Posterior vena cava (tissue), 2 donors: Measurements from ENCODE around the gene ZNF727. TPM values are rescaled to one million over a fixed set of nuclear protein-coding genes. Genes with fewer than 3 reads are reported as not detected.
"Not testable (repeated sequence)": the region's sequence is repeated elsewhere in the genome, so short reads cannot be mapped to it uniquely, and the experiment has no call there.

Experiments used
- DNase-seq: peaks from one replicate; pipeline ENCODE4 v3.0.0-alpha.2; 2020; ENCODE audit warnings: low spot score
- intact Hi-C, 2 donors: fragments of 100-400 bp; cut with DNase I; formaldehyde crosslinking; loops; one replicate each; pipeline versions ENCODE4 v1.14.1 to v1.14.2; 2022 to 2023
- long read RNA-seq, 2 donors: library from polyadenylated mRNA; unstranded; transcript quantifications; one replicate each; pipeline ENCODE4 v2.0.0, GENCODE V29; 2020 to 2021
- total RNA-seq, 2 donors: library from RNA; stranded (reverse); fragmentation: NEBNext Ultra II Directional; extraction: Animal tissue kit (Norgen Biotek cat#: 25700); gene quantifications; one replicate each; pipeline ENCODE4 v1.2.1, GENCODE V29; 2021
- donor health status: DM: yes; HTN: yes; CAD: no.
- donor health status: DM: yes; HTN: yes; CAD: no.

Gene ZNF727
- total RNA-seq = 1 to 10 TPM; 3.5 to 6.4 TPM
- long read RNA-seq, donor 1 = 0 reads
- long read RNA-seq, donor 2, partial matches to known transcripts = 0 of 1 reads
- long read RNA-seq, donor 2, other reads (novel, unspliced or antisense) = 1 of 1 reads

- intact Hi-C loops = no loop called here
These were observed at the start of gene ZNF727 for GRCh38 chr7:64045301-64046040. Gene ZNF727, plus strand, starts transcription at chr7:64045434. Its CDS starts 188 bp downstream, at chr7:64045622.

GRCh38 chr7:63998549-63998948, 46.7 kb upstream of the ZNF727 start, which contains the start of gene ZNF722:
Gene ZNF722, plus strand, starts transcription at chr7:63998849. Its CDS starts 113 bp downstream, at chr7:63998962.
- DNase-seq = no peak
- intact Hi-C loops = no loop called here

More at GRCh38 chr7:64045301-64046040, at the start of gene ZNF727:
- DNase-seq = peak; percentile 90

GRCh38 chr7:64015496-64015895, 29.7 kb upstream of the ZNF727 start:
- intact Hi-C loops, DNase-seq: not testable (repeated sequence)

- DNase-seq = no peak
- intact Hi-C loops = no loop called here
These were observed 9.8 kb upstream of the ZNF727 start for GRCh38 chr7:64035388-64035787.

GRCh38 chr7:64037095-64037494, 8.1 kb upstream of the ZNF727 start:
- intact Hi-C loops = no loop called here
- DNase-seq = no peak

GRCh38 chr7:64046041-64046389, 781 bp downstream of the ZNF727 start:
- DNase-seq = no peak
- intact Hi-C loops = no loop called here

GRCh38 chr7:64077837-64078698, 32.8 kb downstream of the ZNF727 start:
- intact Hi-C loops, DNase-seq: not testable (repeated sequence)

GRCh38 chr7:64078699-64078994, 33.4 kb downstream of the ZNF727 start:
- no peak for DNase-seq
- intact Hi-C loops = no loop called here

GRCh38 chr7:64087501-64087900, 42.3 kb downstream of the ZNF727 start:
- DNase-seq = no peak

GRCh38 chr7:64088863-64089262, 43.6 kb downstream of the ZNF727 start:
- intact Hi-C loops, DNase-seq: not testable (repeated sequence)

More at GRCh38 chr7:64087501-64087900, 42.3 kb downstream of the ZNF727 start:
- intact Hi-C loops = no loop called here

Other genes with a start within 250 kb of the ZNF727 start
- gene ZNF722, start 46.6 kb upstream of the ZNF727 start, total RNA-seq = not detected
- gene ZNF735, start 161.8 kb downstream of the ZNF727 start, total RNA-seq = not detected
- not detected for gene ZNF679, start 183.0 kb downstream of the ZNF727 start, total RNA-seq